Thyroid gland (tissue), 4 donors: ENCODE results near the gene CFAP221.

Experiments
- CTCF ChIP-seq, 6 experiments: fragments of 200-600 bp in 3 of 6; fragments of 450-650 bp in 3 of 6; sonication (generic) in 3 of 6; IDR thresholded peaks; one replicate each; pipeline ENCODE4 v1.5.1; 2016 to 2019; ENCODE audit warnings: antibody characterized with exemption in 6 of 6, mild to moderate bottlenecking in 2 of 6, inconsistent platforms in 1 of 6, moderate library complexity in 1 of 6
- POLR2A ChIP-seq, 2 donors: fragments of 450-650 bp; IDR thresholded peaks; one replicate each; pipeline ENCODE4 v1.6.1; 2017; ENCODE audit warnings: antibody characterized with exemption in 2 of 2, mild to moderate bottlenecking in 2 of 2, moderate library complexity in 1 of 2

- TF ChIP-seq POLR2A (IDR thresholded peaks at IDR 0.05) (no peak), CTCF (IDR thresholded peaks at IDR 0.05) (no peak)
Observed at GRCh38 chr2:119527999-119528398, 16.2 kb upstream of the CFAP221 start.
